ENCODE measurements around the gene OR13C8.

GRCh38 chr9:104617418-104617817 is 48.5 kb downstream of the OR13C8 start:
- TF ChIP-seq, protein P1, sequence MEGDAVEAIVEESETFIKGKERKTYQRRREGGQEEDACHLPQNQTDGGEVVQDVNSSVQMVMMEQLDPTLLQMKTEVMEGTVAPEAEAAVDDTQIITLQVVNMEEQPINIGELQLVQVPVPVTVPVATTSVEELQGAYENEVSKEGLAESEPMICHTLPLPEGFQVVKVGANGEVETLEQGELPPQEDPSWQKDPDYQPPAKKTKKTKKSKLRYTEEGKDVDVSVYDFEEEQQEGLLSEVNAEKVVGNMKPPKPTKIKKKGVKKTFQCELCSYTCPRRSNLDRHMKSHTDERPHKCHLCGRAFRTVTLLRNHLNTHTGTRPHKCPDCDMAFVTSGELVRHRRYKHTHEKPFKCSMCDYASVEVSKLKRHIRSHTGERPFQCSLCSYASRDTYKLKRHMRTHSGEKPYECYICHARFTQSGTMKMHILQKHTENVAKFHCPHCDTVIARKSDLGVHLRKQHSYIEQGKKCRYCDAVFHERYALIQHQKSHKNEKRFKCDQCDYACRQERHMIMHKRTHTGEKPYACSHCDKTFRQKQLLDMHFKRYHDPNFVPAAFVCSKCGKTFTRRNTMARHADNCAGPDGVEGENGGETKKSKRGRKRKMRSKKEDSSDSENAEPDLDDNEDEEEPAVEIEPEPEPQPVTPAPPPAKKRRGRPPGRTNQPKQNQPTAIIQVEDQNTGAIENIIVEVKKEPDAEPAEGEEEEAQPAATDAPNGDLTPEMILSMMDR (IDR thresholded peaks at IDR 0.05; ENCODE audit: low read length), result no peak
- no peak for TF ChIP-seq EZH2 (optimal IDR thresholded peaks at IDR 0.05; ENCODE audit: low read depth, low read length)

Data from MM.1S (cell line).